ENCODE measurements around the gene ZNF331.

- TF ChIP-seq TAF1 (IDR thresholded peaks at IDR 0.05; ENCODE audit: low read depth, low read length), result no peak
- no peak for TF ChIP-seq POLR2A (IDR thresholded peaks at IDR 0.05; ENCODE audit: low read depth, low read length)
Measured at GRCh38 chr19:53545271-53546065, 7.5 kb downstream of the ZNF331 start.
